ENCODE data around the gene CXCL5.

- no peak for TF ChIP-seq CTCF (IDR thresholded peaks at IDR 0.05 in 2 of 3, conservative IDR thresholded peaks at IDR 0.05 in 1 of 3; ENCODE audit: control insufficient read depth in 2 of 3, extremely low read depth in 1 of 3, insufficient read depth in 1 of 3, low read depth in 3 of 3, low read length in 3 of 3)
- no peak for TF ChIP-seq CHD2 (IDR thresholded peaks at IDR 0.05; ENCODE audit: borderline replicate concordance, low read depth, low read length)
- TF ChIP-seq RCOR1 (conservative IDR thresholded peaks at IDR 0.05; ENCODE audit: low read depth, low read length) = no peak
- TF ChIP-seq SMAD1 (IDR thresholded peaks at IDR 0.05; ENCODE audit: low read depth, partially characterized antibody) = no peak
- TF ChIP-seq ATF2 (IDR thresholded peaks at IDR 0.05; ENCODE audit: low read length) = no peak
- no peak for TF ChIP-seq POLR2AphosphoS5 (IDR thresholded peaks at IDR 0.05; ENCODE audit: low read length)
- no peak for TF ChIP-seq TAF1 (IDR thresholded peaks at IDR 0.05; ENCODE audit: borderline replicate concordance, low read depth, low read length)
- no peak for TF ChIP-seq ZNF622 (IDR thresholded peaks at IDR 0.05)
These were observed 10.8 kb upstream of the CXCL5 start for GRCh38 chr4:74009307-74009706.

Data from GM12878 (cell line).